Measurements from ENCODE around the gene ZNF576. TPM values are rescaled to one million over a fixed set of nuclear protein-coding genes. Genes with fewer than 3 reads are reported as not detected.
A peak's percentile ranks its signal among the peaks of the same experiment; 100 is the strongest.
"Not testable (repeated sequence)": the region's sequence is repeated elsewhere in the genome, so short reads cannot be mapped to it uniquely, and the experiment has no call there.

Gene ZNF576
- polyA plus RNA-seq, result 10 to 100 TPM; 14.7 to 24.2 (median 17.2) TPM
- long read RNA-seq, donor 1, transcript ZNF576-201 (3 exons, 2,566 nt), result major isoform, 7 of 15 reads
- long read RNA-seq, donor 1, partial matches to known transcripts, result 7 of 15 reads
- long read RNA-seq, donor 1, other reads (novel, unspliced or antisense), result 0 of 15 reads
- long read RNA-seq, donor 2, partial matches to known transcripts, result 0 of 1 reads
- long read RNA-seq, donor 2, other reads (novel, unspliced or antisense), result 0 of 1 reads
- long read RNA-seq, donor 3, transcript ZNF576-201 (3 exons, 2,566 nt), result major isoform, 5 of 8 reads
- long read RNA-seq, donor 3, partial matches to known transcripts, result 0 of 8 reads
- long read RNA-seq, donor 3, other reads (novel, unspliced or antisense), result 0 of 8 reads
- long read RNA-seq, donor 4, result 0 reads
- long read RNA-seq, donor 5, partial matches to known transcripts, result 0 of 5 reads
- long read RNA-seq, donor 5, other reads (novel, unspliced or antisense), result 0 of 5 reads
- long read RNA-seq, donor 6, partial matches to known transcripts, result 0 of 5 reads
- long read RNA-seq, donor 6, other reads (novel, unspliced or antisense), result 0 of 5 reads
- long read RNA-seq, donor 7, transcript ZNF576-201 (3 exons, 2,566 nt), result major isoform, 5 of 7 reads
- long read RNA-seq, donor 7, partial matches to known transcripts, result 0 of 7 reads
- long read RNA-seq, donor 7, other reads (novel, unspliced or antisense), result 0 of 7 reads
- long read RNA-seq, donor 8, partial matches to known transcripts, result 0 of 1 reads
- long read RNA-seq, donor 8, other reads (novel, unspliced or antisense), result 0 of 1 reads
- long read RNA-seq, donor 9, partial matches to known transcripts, result 0 of 2 reads
- long read RNA-seq, donor 9, other reads (novel, unspliced or antisense), result 0 of 2 reads
- long read RNA-seq, donor 10, transcript ZNF576-201 (3 exons, 2,566 nt), result major isoform, 11 of 13 reads
- long read RNA-seq, donor 10, partial matches to known transcripts, result 0 of 13 reads
- long read RNA-seq, donor 10, other reads (novel, unspliced or antisense), result 0 of 13 reads

GRCh38 chr19:43595999-43596841, at the start of gene ZNF576, which contains the start of gene IRGQ:
ZNF576 (plus strand) TSS chr19:43596595; CDS start chr19:43597109, 514 bp downstream.
IRGQ (minus strand) TSS chr19:43596134; CDS start chr19:43595338, 796 bp downstream.
- 0% methylated on average over 60 of the region's 60 CpGs for WGBS, 3 donors
- peaks cover 2 to 19% (median 6%) of the 10 kb centered on the region in 3 donors for H3K4me1 ChIP-seq (ENCODE audit: control insufficient read depth in 3 of 3, insufficient read depth in 2 of 3, low read depth in 1 of 3, low read length in 2 of 3)

GRCh38 chr19:43547926-43548325, 48.5 kb upstream of the ZNF576 start:
- not testable (repeated sequence) for H3K27me3 ChIP-seq (ENCODE audit: control insufficient read depth in 3 of 3, insufficient read depth in 3 of 3, low read length in 3 of 3); FAIRE-seq
- 88 to 96% (median 95%) methylated on average over 8 to 19 of the region's 24 CpGs for WGBS, 3 donors

More at GRCh38 chr19:43595999-43596841, at the start of gene ZNF576, which contains the start of gene IRGQ:
- peak; percentile 100 for DNase-seq
- Histone ChIP-seq H3K36me3 (ENCODE audit: control insufficient read depth in 3 of 3, insufficient read depth in 2 of 3, low read depth in 1 of 3, low read length in 3 of 3) (peaks cover 4 to 49% (median 10%) of the 10 kb centered on the region in 3 donors), H3K9me3 (ENCODE audit: control insufficient read depth in 2 of 2, insufficient read depth in 1 of 2, low read depth in 1 of 2, low read length in 1 of 2) (no peaks in the 10 kb centered on the region), H3K27me3 (ENCODE audit: control insufficient read depth in 3 of 3, insufficient read depth in 3 of 3, low read length in 3 of 3) (no peaks in the 10 kb centered on the region), H3K4me3 (ENCODE audit: low read depth in 1 of 3, low read length in 3 of 3) (peak within 1 kb of the TSS; percentile 65 to 78 (median 69)), H3K27ac (ENCODE audit: low read depth in 1 of 3, low read length in 2 of 3) (peak within 1 kb of the TSS; percentile 92 to 99 (median 92))
- FAIRE-seq, result peak; percentile 23

GRCh38 chr19:43548706-43549105, 47.7 kb upstream of the ZNF576 start:
- no peak for FAIRE-seq

More at GRCh38 chr19:43547926-43548325, 48.5 kb upstream of the ZNF576 start:
- H3K36me3 ChIP-seq (ENCODE audit: control insufficient read depth in 3 of 3, insufficient read depth in 2 of 3, low read depth in 1 of 3, low read length in 3 of 3), result peaks cover 8 to 78% (median 12%) of the 10 kb centered on the region in 3 donors
- not testable (repeated sequence) for DNase-seq; H3K9me3 ChIP-seq (ENCODE audit: control insufficient read depth in 2 of 2, insufficient read depth in 1 of 2, low read depth in 1 of 2, low read length in 1 of 2); H3K4me3 ChIP-seq (ENCODE audit: low read depth in 1 of 3, low read length in 3 of 3); H3K4me1 ChIP-seq (ENCODE audit: control insufficient read depth in 3 of 3, insufficient read depth in 2 of 3, low read depth in 1 of 3, low read length in 2 of 3); H3K27ac ChIP-seq (ENCODE audit: low read depth in 1 of 3, low read length in 2 of 3)

GRCh38 chr19:43551399-43552197, 44.8 kb upstream of the ZNF576 start:
- no peak overlapping the region for H3K4me3 ChIP-seq (ENCODE audit: low read depth in 1 of 3, low read length in 3 of 3)
- no peaks in the 10 kb centered on the region for H3K4me1 ChIP-seq (ENCODE audit: control insufficient read depth in 3 of 3, insufficient read depth in 2 of 3, low read depth in 1 of 3, low read length in 2 of 3)
- 92 to 93% (median 93%) methylated on average over 23 of the region's 23 CpGs for WGBS, 3 donors
- H3K27me3 ChIP-seq (ENCODE audit: control insufficient read depth in 3 of 3, insufficient read depth in 3 of 3, low read length in 3 of 3), result no peaks in the 10 kb centered on the region
- no peak overlapping the region for H3K27ac ChIP-seq (ENCODE audit: low read depth in 1 of 3, low read length in 2 of 3)
- FAIRE-seq (no peak), DNase-seq (no peak)
- H3K9me3 ChIP-seq (ENCODE audit: control insufficient read depth in 2 of 2, insufficient read depth in 1 of 2, low read depth in 1 of 2, low read length in 1 of 2), result no peaks in the 10 kb centered on the region
- H3K36me3 ChIP-seq (ENCODE audit: control insufficient read depth in 3 of 3, insufficient read depth in 2 of 3, low read depth in 1 of 3, low read length in 3 of 3), result peaks cover 5 to 75% (median 8%) of the 10 kb centered on the region in 3 donors

More at GRCh38 chr19:43548706-43549105, 47.7 kb upstream of the ZNF576 start:
- Histone ChIP-seq H3K27me3 (ENCODE audit: control insufficient read depth in 3 of 3, insufficient read depth in 3 of 3, low read length in 3 of 3) (no peaks in the 10 kb centered on the region), H3K9me3 (ENCODE audit: control insufficient read depth in 2 of 2, insufficient read depth in 1 of 2, low read depth in 1 of 2, low read length in 1 of 2) (no peaks in the 10 kb centered on the region), H3K4me1 (ENCODE audit: control insufficient read depth in 3 of 3, insufficient read depth in 2 of 3, low read depth in 1 of 3, low read length in 2 of 3) (no peaks in the 10 kb centered on the region), H3K27ac (ENCODE audit: low read depth in 1 of 3, low read length in 2 of 3) (no peak overlapping the region), H3K36me3 (ENCODE audit: control insufficient read depth in 3 of 3, insufficient read depth in 2 of 3, low read depth in 1 of 3, low read length in 3 of 3) (peaks cover 7 to 78% (median 8%) of the 10 kb centered on the region in 3 donors), H3K4me3 (ENCODE audit: low read depth in 1 of 3, low read length in 3 of 3) (no peak overlapping the region)
- DNase-seq, result no peak
- 86 to 94% (median 86%) methylated on average over 2 of the region's 2 CpGs for WGBS, 3 donors

GRCh38 chr19:43552198-43552450, 44.3 kb upstream of the ZNF576 start:
- no peak for DNase-seq
- peaks cover 5 to 72% (median 8%) of the 10 kb centered on the region in 3 donors for H3K36me3 ChIP-seq (ENCODE audit: control insufficient read depth in 3 of 3, insufficient read depth in 2 of 3, low read depth in 1 of 3, low read length in 3 of 3)
- H3K4me1 ChIP-seq (ENCODE audit: control insufficient read depth in 3 of 3, insufficient read depth in 2 of 3, low read depth in 1 of 3, low read length in 2 of 3), result no peaks in the 10 kb centered on the region
- no peaks in the 10 kb centered on the region for H3K27me3 ChIP-seq (ENCODE audit: control insufficient read depth in 3 of 3, insufficient read depth in 3 of 3, low read length in 3 of 3)
- H3K27ac ChIP-seq (ENCODE audit: low read depth in 1 of 3, low read length in 2 of 3), result no peak overlapping the region
- WGBS, 3 donors, result 84 to 93% (median 90%) methylated on average over 3 of the region's 3 CpGs
- no peak overlapping the region for H3K4me3 ChIP-seq (ENCODE audit: low read depth in 1 of 3, low read length in 3 of 3)
- FAIRE-seq, result no peak
- H3K9me3 ChIP-seq (ENCODE audit: control insufficient read depth in 2 of 2, insufficient read depth in 1 of 2, low read depth in 1 of 2, low read length in 1 of 2), result no peaks in the 10 kb centered on the region

GRCh38 chr19:43552616-43553015, 43.8 kb upstream of the ZNF576 start:
- H3K27ac ChIP-seq (ENCODE audit: low read depth in 1 of 3, low read length in 2 of 3), result no peak overlapping the region
- WGBS, 3 donors, result 71 to 91% (median 87%) methylated on average over 3 of the region's 3 CpGs

GRCh38 chr19:43553656-43554055, 42.7 kb upstream of the ZNF576 start:
- Histone ChIP-seq H3K27me3 (ENCODE audit: control insufficient read depth in 3 of 3, insufficient read depth in 3 of 3, low read length in 3 of 3) (no peaks in the 10 kb centered on the region), H3K27ac (ENCODE audit: low read depth in 1 of 3, low read length in 2 of 3) (no peak overlapping the region), H3K4me1 (ENCODE audit: control insufficient read depth in 3 of 3, insufficient read depth in 2 of 3, low read depth in 1 of 3, low read length in 2 of 3) (no peaks in the 10 kb centered on the region), H3K4me3 (ENCODE audit: low read depth in 1 of 3, low read length in 3 of 3) (no peak overlapping the region), H3K9me3 (ENCODE audit: control insufficient read depth in 2 of 2, insufficient read depth in 1 of 2, low read depth in 1 of 2, low read length in 1 of 2) (no peaks in the 10 kb centered on the region), H3K36me3 (ENCODE audit: control insufficient read depth in 3 of 3, insufficient read depth in 2 of 3, low read depth in 1 of 3, low read length in 3 of 3) (peaks cover 5 to 71% (median 8%) of the 10 kb centered on the region in 3 donors)
- FAIRE-seq (no peak), DNase-seq (no peak)
- 74 to 91% (median 85%) methylated on average over 4 of the region's 4 CpGs for WGBS, 3 donors

More at GRCh38 chr19:43552616-43553015, 43.8 kb upstream of the ZNF576 start:
- Histone ChIP-seq H3K9me3 (ENCODE audit: control insufficient read depth in 2 of 2, insufficient read depth in 1 of 2, low read depth in 1 of 2, low read length in 1 of 2) (no peaks in the 10 kb centered on the region), H3K27me3 (ENCODE audit: control insufficient read depth in 3 of 3, insufficient read depth in 3 of 3, low read length in 3 of 3) (no peaks in the 10 kb centered on the region), H3K36me3 (ENCODE audit: control insufficient read depth in 3 of 3, insufficient read depth in 2 of 3, low read depth in 1 of 3, low read length in 3 of 3) (peaks cover 5 to 67% (median 8%) of the 10 kb centered on the region in 3 donors), H3K4me3 (ENCODE audit: low read depth in 1 of 3, low read length in 3 of 3) (no peak overlapping the region), H3K4me1 (ENCODE audit: control insufficient read depth in 3 of 3, insufficient read depth in 2 of 3, low read depth in 1 of 3, low read length in 2 of 3) (no peaks in the 10 kb centered on the region)
- no peak for FAIRE-seq
- no peak for DNase-seq

Data from small intestine (tissue), 16 donors.